Measurements from ENCODE around the gene TNFRSF1A. TPM values are rescaled to one million over a fixed set of nuclear protein-coding genes. Genes with fewer than 3 reads are reported as not detected.
A peak's percentile ranks its signal among the peaks of the same experiment; 100 is the strongest.
"Not testable (repeated sequence)": the region's sequence is repeated elsewhere in the genome, so short reads cannot be mapped to it uniquely, and the experiment has no call there.

The TNFRSF1A gene
- total RNA-seq, 1 donor from 2014 or later = 185 TPM

- no peak for TF ChIP-seq CTCF (IDR thresholded peaks at IDR 0.05)
- DNase-seq (no peak), ATAC-seq (no peak)
- no peaks in the 10 kb centered on the region for H3K9me3 ChIP-seq
- H3K36me3 ChIP-seq = peaks cover 9% of the 10 kb centered on the region
- H3K27me3 ChIP-seq = no peaks in the 10 kb centered on the region
- H3K4me1 ChIP-seq = peaks cover 55% of the 10 kb centered on the region
- H3K4me3 ChIP-seq = no peak overlapping the region
- intact Hi-C loops (cut with DNase I) = loop anchor here (5.0 kb wide), 1 partner anchor 34 kb away; the partner anchor contains the start of gene SCNN1A
- peak overlapping the region; percentile 99 for H3K27ac ChIP-seq
Measured at GRCh38 chr12:6343518-6343917, 1.6 kb upstream of the TNFRSF1A start.

- TF ChIP-seq CTCF (IDR thresholded peaks at IDR 0.05) = no peak
- DNase-seq = no peak
- Histone ChIP-seq H3K9me3 (no peaks in the 10 kb centered on the region), H3K4me1 (peaks cover 60% of the 10 kb centered on the region), H3K27ac (peak overlapping the region; percentile 99), H3K36me3 (peaks cover 9% of the 10 kb centered on the region), H3K27me3 (no peaks in the 10 kb centered on the region), H3K4me3 (peak overlapping the region; percentile 100)
- ATAC-seq = no peak
- intact Hi-C loops (cut with DNase I) = loop anchor here (5.0 kb wide), 1 partner anchor 35 kb away; the partner anchor contains the start of gene SCNN1A
Measured at GRCh38 chr12:6342140-6342889, 439 bp upstream of the TNFRSF1A start.

GRCh38 chr12:6340745-6341416 is 995 bp downstream of the TNFRSF1A start:
- Histone ChIP-seq H3K36me3 (peaks cover 9% of the 10 kb centered on the region), H3K4me3 (peak overlapping the region; percentile 100), H3K27ac (peak overlapping the region; percentile 99), H3K9me3 (no peaks in the 10 kb centered on the region), H3K27me3 (no peaks in the 10 kb centered on the region), H3K4me1 (peaks cover 56% of the 10 kb centered on the region)
- intact Hi-C loops (cut with DNase I) = loop anchor here (5.0 kb wide), 1 partner anchor 36 kb away; the partner anchor contains the start of gene SCNN1A
- ATAC-seq (peak; percentile 0), DNase-seq (no peak)
- TF ChIP-seq CTCF (IDR thresholded peaks at IDR 0.05) = no peak

GRCh38 chr12:6340032-6340638 is 1.7 kb downstream of the TNFRSF1A start:
- Histone ChIP-seq H3K36me3 (peaks cover 9% of the 10 kb centered on the region), H3K27ac (peak overlapping the region; percentile 99), H3K27me3 (no peaks in the 10 kb centered on the region), H3K9me3 (no peaks in the 10 kb centered on the region), H3K4me1 (peaks cover 56% of the 10 kb centered on the region), H3K4me3 (peak overlapping the region; percentile 100)
- no peak for DNase-seq
- TF ChIP-seq CTCF (IDR thresholded peaks at IDR 0.05) = no peak
- intact Hi-C loops (cut with DNase I) = loop anchor here (5.0 kb wide), 1 partner anchor 37 kb away; the partner anchor contains the start of gene SCNN1A
- no peak for ATAC-seq

- Histone ChIP-seq H3K36me3 (peaks cover 20% of the 10 kb centered on the region), H3K9me3 (no peaks in the 10 kb centered on the region), H3K4me1 (peaks cover 67% of the 10 kb centered on the region), H3K4me3 (peak overlapping the region; percentile 100), H3K27me3 (no peaks in the 10 kb centered on the region), H3K27ac (peak overlapping the region; percentile 99)
- TF ChIP-seq CTCF (IDR thresholded peaks at IDR 0.05) = no peak
- no peak for DNase-seq
- intact Hi-C loops (cut with DNase I) = no loop called here
- ATAC-seq = no peak
Measured at GRCh38 chr12:6338955-6339354, 2.9 kb downstream of the TNFRSF1A start.

- Histone ChIP-seq H3K27ac (peak overlapping the region; percentile 99), H3K36me3 (peaks cover 24% of the 10 kb centered on the region), H3K4me3 (peak overlapping the region; percentile 100), H3K4me1 (peaks cover 71% of the 10 kb centered on the region)
- ATAC-seq; DNase-seq; H3K9me3 ChIP-seq; intact Hi-C loops (cut with DNase I); H3K27me3 ChIP-seq: not testable (repeated sequence)
Measured at GRCh38 chr12:6338536-6338935, 3.3 kb downstream of the TNFRSF1A start.
